Nephron progenitor cell (in vitro differentiated cells): ENCODE results near the gene MYO7A.

Source experiments
- DNase-seq: peaks from one replicate; pipeline ENCODE4 v3.0.0; 2021
- H3K27ac Mint-ChIP-seq: 2 replicates; pipeline ENCODE4 v1.8.0; 2021; ENCODE audit warnings: mild to moderate bottlenecking, moderate library complexity, mixed read lengths
- H3K27me3 Mint-ChIP-seq: 2 replicates; pipeline ENCODE4 v1.8.0; 2021; ENCODE audit warnings: mild to moderate bottlenecking, low read depth, mixed read lengths; ENCODE audit not compliant: poor library complexity
- H3K36me3 Mint-ChIP-seq: 2 replicates; pipeline ENCODE4 v1.8.0; 2021; ENCODE audit warnings: low read depth, mixed read lengths
- H3K4me1 Mint-ChIP-seq: 2 replicates; pipeline ENCODE4 v1.8.0; 2021; ENCODE audit warnings: mixed read lengths
- H3K4me3 Mint-ChIP-seq: 2 replicates; pipeline ENCODE4 v1.8.0; 2021; ENCODE audit warnings: mild to moderate bottlenecking, moderate library complexity, mixed read lengths
- H3K9me3 Mint-ChIP-seq: 2 replicates; pipeline ENCODE4 v1.8.0; 2021; ENCODE audit warnings: mild to moderate bottlenecking, moderate library complexity, mixed read lengths
- TF ChIP-seq, protein P1 (sequence below): fragments of 200-600 bp; sonication (generic); IDR thresholded peaks from 2 replicates; pipeline ENCODE4 v1.5.0; 2021; ENCODE audit warnings: antibody characterized with exemption

Gene MYO7A

DNA sequence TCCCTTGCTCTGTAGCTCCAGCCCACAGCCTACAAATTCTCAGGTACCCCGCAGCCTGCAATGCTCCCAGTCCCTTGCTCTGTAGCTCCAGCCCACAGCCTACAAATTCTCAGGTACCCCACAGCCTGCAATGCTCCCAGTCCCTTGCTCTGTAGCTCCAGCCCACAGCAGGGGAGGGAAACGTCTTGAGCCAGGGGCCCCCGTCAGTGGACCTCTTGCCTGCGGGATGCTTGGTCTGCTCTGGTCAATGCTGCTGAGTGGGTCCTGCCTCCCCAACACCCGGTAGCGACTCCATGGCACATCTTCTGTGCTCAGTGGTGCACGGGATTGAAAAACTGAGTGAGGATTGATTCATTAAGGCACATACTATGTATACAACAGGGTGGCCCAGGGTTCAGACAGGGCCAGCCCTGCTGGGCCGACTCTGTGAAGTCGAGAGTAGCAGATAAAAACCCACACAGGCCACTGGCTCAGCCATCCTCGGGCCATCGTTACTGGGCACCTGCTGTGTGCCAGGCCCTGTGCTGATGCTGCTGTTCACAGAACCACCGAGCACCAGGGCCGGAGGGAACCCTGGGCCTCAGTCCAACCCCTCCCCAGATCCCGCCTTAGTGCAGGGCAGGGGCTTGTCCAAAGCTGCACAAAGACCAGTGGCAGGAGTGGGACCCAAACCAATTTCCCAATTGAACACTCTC is 69.7 kb downstream of the MYO7A start:
- TF ChIP-seq, protein P1, sequence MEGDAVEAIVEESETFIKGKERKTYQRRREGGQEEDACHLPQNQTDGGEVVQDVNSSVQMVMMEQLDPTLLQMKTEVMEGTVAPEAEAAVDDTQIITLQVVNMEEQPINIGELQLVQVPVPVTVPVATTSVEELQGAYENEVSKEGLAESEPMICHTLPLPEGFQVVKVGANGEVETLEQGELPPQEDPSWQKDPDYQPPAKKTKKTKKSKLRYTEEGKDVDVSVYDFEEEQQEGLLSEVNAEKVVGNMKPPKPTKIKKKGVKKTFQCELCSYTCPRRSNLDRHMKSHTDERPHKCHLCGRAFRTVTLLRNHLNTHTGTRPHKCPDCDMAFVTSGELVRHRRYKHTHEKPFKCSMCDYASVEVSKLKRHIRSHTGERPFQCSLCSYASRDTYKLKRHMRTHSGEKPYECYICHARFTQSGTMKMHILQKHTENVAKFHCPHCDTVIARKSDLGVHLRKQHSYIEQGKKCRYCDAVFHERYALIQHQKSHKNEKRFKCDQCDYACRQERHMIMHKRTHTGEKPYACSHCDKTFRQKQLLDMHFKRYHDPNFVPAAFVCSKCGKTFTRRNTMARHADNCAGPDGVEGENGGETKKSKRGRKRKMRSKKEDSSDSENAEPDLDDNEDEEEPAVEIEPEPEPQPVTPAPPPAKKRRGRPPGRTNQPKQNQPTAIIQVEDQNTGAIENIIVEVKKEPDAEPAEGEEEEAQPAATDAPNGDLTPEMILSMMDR: no peak
- no peak for DNase-seq
- H3K4me1 Mint-ChIP-seq: peaks cover 7% of the 10 kb centered on the region
- no peaks in the 10 kb centered on the region for H3K36me3 Mint-ChIP-seq
- peak overlapping the region; percentile 34 for H3K27ac Mint-ChIP-seq
- H3K4me3 Mint-ChIP-seq: no peak overlapping the region
- H3K27me3 Mint-ChIP-seq: no peaks in the 10 kb centered on the region
- H3K9me3 Mint-ChIP-seq: no peaks in the 10 kb centered on the region

DNA sequence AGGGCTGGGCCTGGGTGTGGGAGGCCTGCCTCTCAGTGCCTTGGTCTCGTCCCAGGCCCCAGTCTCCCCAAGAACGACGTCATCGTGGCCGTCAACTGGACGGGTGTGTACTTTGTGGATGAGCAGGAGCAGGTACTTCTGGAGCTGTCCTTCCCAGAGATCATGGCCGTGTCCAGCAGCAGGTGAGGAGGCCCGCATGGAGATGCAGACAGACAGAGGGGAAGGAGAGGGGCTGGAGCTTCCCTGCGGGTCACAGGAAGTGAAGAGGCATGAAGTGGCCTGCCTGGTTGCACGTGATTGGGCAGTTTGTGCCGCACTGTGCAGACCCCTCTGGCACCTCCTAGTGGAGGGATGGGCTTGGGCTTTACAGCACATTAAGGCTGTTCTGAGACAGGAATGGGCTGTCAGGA is 70.4 kb downstream of the MYO7A start:
- Mint-ChIP-seq H3K4me1 (peaks cover 7% of the 10 kb centered on the region), H3K27me3 (no peaks in the 10 kb centered on the region), H3K4me3 (no peak overlapping the region), H3K9me3 (no peaks in the 10 kb centered on the region), H3K27ac (no peak overlapping the region), H3K36me3 (no peaks in the 10 kb centered on the region)
- peak; percentile 47 for DNase-seq
- TF ChIP-seq, protein P1: peak; percentile 27

DNA sequence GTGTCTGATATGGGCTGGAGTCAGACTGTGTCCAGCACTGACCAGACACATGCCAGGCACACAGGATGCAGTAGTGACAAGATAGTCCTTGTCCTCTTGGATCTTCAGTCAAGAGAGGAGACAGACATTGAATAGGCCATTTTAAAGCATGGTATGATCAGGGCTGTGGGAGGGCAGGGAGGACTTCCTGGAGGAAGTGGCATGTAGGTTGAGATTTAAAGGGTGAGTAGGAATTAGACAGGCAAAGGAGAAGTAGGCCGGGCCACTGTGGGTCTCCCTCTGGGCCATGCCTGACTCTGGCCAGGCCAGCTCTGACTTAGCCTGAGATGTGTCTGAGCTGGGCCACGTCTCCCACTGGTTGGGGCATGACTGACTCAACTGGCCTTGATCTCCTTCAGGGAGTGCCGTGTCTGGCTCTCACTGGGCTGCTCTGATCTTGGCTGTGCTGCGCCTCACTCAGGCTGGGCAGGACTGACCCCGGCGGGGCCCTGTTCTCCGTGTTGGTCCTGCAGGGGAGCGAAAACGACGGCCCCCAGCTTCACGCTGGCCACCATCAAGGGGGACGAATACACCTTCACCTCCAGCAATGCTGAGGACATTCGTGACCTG is 71.2 kb downstream of the MYO7A start:
- H3K4me1 Mint-ChIP-seq: peaks cover 7% of the 10 kb centered on the region
- no peaks in the 10 kb centered on the region for H3K9me3 Mint-ChIP-seq
- no peak overlapping the region for H3K27ac Mint-ChIP-seq
- no peaks in the 10 kb centered on the region for H3K36me3 Mint-ChIP-seq
- DNase-seq: no peak
- TF ChIP-seq, protein P1: no peak
- H3K27me3 Mint-ChIP-seq: no peaks in the 10 kb centered on the region
- no peak overlapping the region for H3K4me3 Mint-ChIP-seq

DNA sequence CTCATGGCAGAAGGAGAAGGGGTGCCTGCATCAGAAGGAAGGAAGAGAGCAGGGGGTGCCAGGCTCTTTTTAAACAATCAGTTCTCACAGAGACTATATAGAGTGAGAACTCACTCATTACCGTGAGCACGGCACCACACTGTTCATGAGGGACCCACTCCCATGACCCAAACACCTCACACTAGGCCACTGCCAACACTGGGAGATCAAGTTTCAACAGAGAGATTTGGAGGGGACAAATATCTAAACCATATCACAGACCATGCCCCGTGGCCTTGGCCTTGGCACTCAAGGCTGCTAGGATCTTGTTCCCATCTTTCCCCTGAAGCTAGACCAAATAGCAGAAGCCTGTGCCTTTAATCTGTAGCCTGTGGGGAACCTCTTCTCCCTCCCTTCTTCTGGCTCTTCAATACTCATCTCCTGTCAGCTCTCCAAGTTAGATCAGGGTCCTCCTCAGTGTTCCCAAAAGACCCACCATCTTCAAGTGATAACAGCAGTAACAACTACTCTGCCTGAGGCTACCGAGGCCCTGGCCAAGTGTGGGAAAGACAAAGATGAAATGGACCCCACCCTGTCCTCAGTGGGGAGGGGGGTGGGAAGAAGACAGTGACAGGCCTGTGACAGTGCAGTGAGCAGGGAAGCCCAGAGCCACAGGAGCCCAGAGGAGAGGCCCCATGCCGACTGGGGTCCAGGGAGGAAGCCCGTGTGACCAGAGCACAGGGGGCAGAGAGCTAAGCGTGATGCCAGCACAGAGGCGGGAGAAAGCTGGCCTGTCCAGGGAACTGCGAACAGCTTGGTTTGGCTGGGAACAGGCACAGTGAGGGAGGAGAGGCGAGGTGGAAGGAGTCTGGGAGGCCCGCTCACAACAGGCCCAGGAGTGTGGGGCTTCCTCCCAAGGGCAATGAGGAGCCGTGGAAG is 72.6 kb downstream of the MYO7A start:
- H3K36me3 Mint-ChIP-seq: no peaks in the 10 kb centered on the region
- no peak for DNase-seq

DNA sequence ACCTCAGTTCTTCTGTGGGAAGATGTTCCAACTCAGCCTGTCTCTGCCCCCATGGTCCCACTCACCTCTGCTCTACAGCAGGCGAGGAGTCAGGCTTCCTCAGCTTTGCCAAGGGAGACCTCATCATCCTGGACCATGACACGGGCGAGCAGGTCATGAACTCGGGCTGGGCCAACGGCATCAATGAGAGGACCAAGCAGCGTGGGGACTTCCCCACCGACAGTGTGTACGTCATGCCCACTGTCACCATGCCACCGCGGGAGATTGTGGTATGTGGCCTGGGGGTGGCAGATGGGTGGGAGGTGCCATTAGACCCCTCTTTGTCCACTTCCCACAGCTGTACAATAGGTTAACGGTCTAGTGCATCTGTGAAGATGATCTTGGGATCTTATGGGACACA is 73.3 kb downstream of the MYO7A start:
- peaks cover 7% of the 10 kb centered on the region for H3K4me1 Mint-ChIP-seq
- no peak overlapping the region for H3K4me3 Mint-ChIP-seq
- TF ChIP-seq, protein P1: no peak
- H3K27me3 Mint-ChIP-seq: peaks cover under 1% of the 10 kb centered on the region
- H3K27ac Mint-ChIP-seq: no peak overlapping the region
- DNase-seq: no peak
- H3K9me3 Mint-ChIP-seq: no peaks in the 10 kb centered on the region
- no peaks in the 10 kb centered on the region for H3K36me3 Mint-ChIP-seq

More for the DNA sequence above, 72.6 kb downstream of the MYO7A start:
- TF ChIP-seq, protein P1: no peak
- H3K9me3 Mint-ChIP-seq: no peaks in the 10 kb centered on the region
- H3K27me3 Mint-ChIP-seq: no peaks in the 10 kb centered on the region
- no peak overlapping the region for H3K4me3 Mint-ChIP-seq
- H3K27ac Mint-ChIP-seq: no peak overlapping the region
- H3K4me1 Mint-ChIP-seq: peaks cover 7% of the 10 kb centered on the region
